WERI-Rb-1 (cell line): ENCODE results near the gene GAB2.

Experiments used
- DNase-seq: peaks from one replicate; pipeline ENCODE4 v3.0.0-alpha.2; 2020
- H3K27ac ChIP-seq: fragments of 250-450 bp; sonication (Bioruptor Pico); 2 replicates; pipeline ENCODE4 v1.5.1; 2020; ENCODE audit warnings: mild to moderate bottlenecking, moderate library complexity
- H3K27me3 ChIP-seq: fragments of 250-450 bp; sonication (Bioruptor Pico); 2 replicates; pipeline ENCODE4 v1.5.1; 2021; ENCODE audit warnings: mild to moderate bottlenecking, low read depth, moderate library complexity; ENCODE audit not compliant: insufficient read depth, severe bottlenecking
- H3K36me3 ChIP-seq: fragments of 250-450 bp; sonication (Bioruptor Pico); 2 replicates; pipeline ENCODE4 v1.5.1; 2020; ENCODE audit warnings: mild to moderate bottlenecking, moderate library complexity
- H3K4me3 ChIP-seq: 2 replicates; pipeline ENCODE4 v1.5.1; 2011; ENCODE audit warnings: low read depth, mild to moderate bottlenecking, control low read depth, low read length
- H3K9me3 ChIP-seq: fragments of 250-450 bp; sonication (Bioruptor Pico); 2 replicates; pipeline ENCODE4 v1.5.1; 2021; ENCODE audit warnings: mild to moderate bottlenecking, moderate library complexity; ENCODE audit not compliant: severe bottlenecking
- CTCF ChIP-seq: IDR thresholded peaks from 2 replicates; pipeline ENCODE4 v1.5.1; 2011; ENCODE audit warnings: low read depth, mild to moderate bottlenecking, control low read depth, inconsistent platforms, low read length

Gene GAB2

GRCh38 chr11:78248191-78248590 lies 169.4 kb downstream of the GAB2 start:
- Histone ChIP-seq H3K36me3 (no peaks in the 10 kb centered on the region), H3K27ac (no peak overlapping the region), H3K9me3 (no peaks in the 10 kb centered on the region), H3K4me3 (no peak overlapping the region), H3K27me3 (no peaks in the 10 kb centered on the region)
- TF ChIP-seq CTCF = no peak
- no peak for DNase-seq

GRCh38 chr11:78244546-78245255 lies 172.9 kb downstream of the GAB2 start:
- H3K27me3 ChIP-seq = no peaks in the 10 kb centered on the region
- TF ChIP-seq CTCF = no peak
- no peak overlapping the region for H3K4me3 ChIP-seq
- H3K36me3 ChIP-seq = no peaks in the 10 kb centered on the region
- peaks cover 5% of the 10 kb centered on the region for H3K9me3 ChIP-seq
- H3K27ac ChIP-seq = no peak overlapping the region
- no peak for DNase-seq

GRCh38 chr11:78244080-78244479 lies 173.5 kb downstream of the GAB2 start:
- Histone ChIP-seq H3K4me3 (no peak overlapping the region), H3K27ac (no peak overlapping the region), H3K36me3 (no peaks in the 10 kb centered on the region), H3K27me3 (no peaks in the 10 kb centered on the region), H3K9me3 (peaks cover 5% of the 10 kb centered on the region)
- TF ChIP-seq CTCF = no peak
- DNase-seq = no peak

- DNase-seq = no peak
- TF ChIP-seq CTCF = no peak
- Histone ChIP-seq H3K9me3 (peaks cover 5% of the 10 kb centered on the region), H3K36me3 (no peaks in the 10 kb centered on the region), H3K27me3 (no peaks in the 10 kb centered on the region), H3K27ac (no peak overlapping the region), H3K4me3 (no peak overlapping the region)
Measured at GRCh38 chr11:78241475-78241874, 176.1 kb downstream of the GAB2 start.

- H3K27me3 ChIP-seq = no peaks in the 10 kb centered on the region
- no peak for TF ChIP-seq CTCF
Measured at GRCh38 chr11:78239781-78240180, 177.8 kb downstream of the GAB2 start.

GRCh38 chr11:78237293-78238046 lies 180.2 kb downstream of the GAB2 start:
- TF ChIP-seq CTCF = no peak
- DNase-seq = no peak
- no peak overlapping the region for H3K4me3 ChIP-seq

More at GRCh38 chr11:78239781-78240180, 177.8 kb downstream of the GAB2 start:
- DNase-seq = no peak
- H3K9me3 ChIP-seq = peaks cover 5% of the 10 kb centered on the region
- no peak overlapping the region for H3K4me3 ChIP-seq
- no peaks in the 10 kb centered on the region for H3K36me3 ChIP-seq
- no peak overlapping the region for H3K27ac ChIP-seq

More at GRCh38 chr11:78237293-78238046, 180.2 kb downstream of the GAB2 start:
- Histone ChIP-seq H3K27me3 (no peaks in the 10 kb centered on the region), H3K27ac (no peak overlapping the region), H3K36me3 (no peaks in the 10 kb centered on the region), H3K9me3 (peaks cover 5% of the 10 kb centered on the region)
